HCEC 1CT (cell line): ENCODE results near the gene RXYLT1.

Experiments
- DNase-seq: peaks from one replicate; pipeline ENCODE4 v3.0.0-alpha.2; 2017

Gene RXYLT1

DNA sequence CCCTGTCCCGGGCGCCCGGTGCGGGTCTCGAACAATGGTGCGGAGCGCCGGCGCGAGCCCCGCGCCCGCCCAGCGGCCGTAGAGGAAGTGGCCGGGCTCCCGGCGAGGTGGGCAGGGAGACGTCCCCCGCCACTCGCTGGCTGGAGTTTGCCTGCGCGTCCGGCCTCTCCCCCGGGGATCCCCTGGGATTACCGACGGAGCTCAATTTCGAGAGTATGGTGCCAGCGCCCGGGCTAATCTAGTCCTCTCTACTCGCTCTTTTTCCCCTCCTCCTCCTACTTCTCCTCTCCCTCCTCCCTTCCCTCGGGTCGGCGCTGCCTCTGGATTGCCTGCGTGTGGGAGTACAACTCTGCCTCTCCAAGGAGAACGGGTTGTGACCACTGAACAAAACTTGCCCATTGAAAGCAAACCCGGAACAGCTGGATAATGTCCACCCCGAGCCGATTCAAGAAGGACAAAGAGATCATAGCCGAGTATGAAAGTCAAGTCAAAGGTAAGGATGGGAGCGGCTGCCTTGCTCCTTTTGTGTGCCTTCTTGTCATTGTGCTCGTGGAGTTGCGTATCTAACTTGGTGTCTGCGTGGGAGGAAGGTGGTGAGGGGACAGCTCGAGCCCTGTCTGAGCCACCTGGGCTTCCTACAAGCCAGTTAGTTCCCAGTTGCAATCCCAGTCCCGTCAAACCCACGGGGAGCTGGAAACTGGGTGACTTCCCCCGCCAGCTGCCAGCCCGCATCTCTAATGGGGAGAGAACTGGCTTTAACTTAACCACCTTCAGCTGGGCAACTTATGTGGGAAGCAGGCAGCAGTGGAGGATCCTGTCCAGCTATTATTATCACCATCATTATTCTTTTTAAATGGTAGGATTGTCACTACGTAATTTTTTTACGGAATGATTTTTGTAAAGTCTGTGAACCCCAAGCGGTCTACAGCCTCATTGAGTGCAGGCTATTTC lies 65.0 kb downstream of the RXYLT1 start, which contains the start of gene SRGAP1:
TSS of gene SRGAP1 (plus strand) at position 310 of the 951 bp plus-strand sequence. CDS start at position 427, 117 bp downstream.
- peak; percentile 73 for DNase-seq

DNA sequence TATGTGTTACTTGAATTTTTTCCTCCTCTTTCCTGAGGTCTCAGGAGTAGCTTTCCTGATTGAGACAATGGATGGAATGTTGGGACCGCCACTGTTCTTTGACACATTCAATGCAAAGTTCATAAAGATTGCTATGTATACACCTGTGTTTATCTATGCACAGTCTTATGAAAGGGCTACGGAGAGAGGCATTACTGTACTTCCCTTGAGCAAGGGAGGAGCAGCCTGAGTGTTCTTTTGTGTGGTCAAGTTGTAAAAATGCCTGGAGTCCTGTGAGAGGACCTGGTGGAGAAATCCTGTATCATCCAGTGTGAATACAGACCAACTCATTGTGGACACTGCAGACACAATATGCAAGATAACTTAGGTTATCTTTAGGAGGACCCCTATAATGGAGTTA lies 66.0 kb downstream of the RXYLT1 start:
- DNase-seq = peak; percentile 59

DNA sequence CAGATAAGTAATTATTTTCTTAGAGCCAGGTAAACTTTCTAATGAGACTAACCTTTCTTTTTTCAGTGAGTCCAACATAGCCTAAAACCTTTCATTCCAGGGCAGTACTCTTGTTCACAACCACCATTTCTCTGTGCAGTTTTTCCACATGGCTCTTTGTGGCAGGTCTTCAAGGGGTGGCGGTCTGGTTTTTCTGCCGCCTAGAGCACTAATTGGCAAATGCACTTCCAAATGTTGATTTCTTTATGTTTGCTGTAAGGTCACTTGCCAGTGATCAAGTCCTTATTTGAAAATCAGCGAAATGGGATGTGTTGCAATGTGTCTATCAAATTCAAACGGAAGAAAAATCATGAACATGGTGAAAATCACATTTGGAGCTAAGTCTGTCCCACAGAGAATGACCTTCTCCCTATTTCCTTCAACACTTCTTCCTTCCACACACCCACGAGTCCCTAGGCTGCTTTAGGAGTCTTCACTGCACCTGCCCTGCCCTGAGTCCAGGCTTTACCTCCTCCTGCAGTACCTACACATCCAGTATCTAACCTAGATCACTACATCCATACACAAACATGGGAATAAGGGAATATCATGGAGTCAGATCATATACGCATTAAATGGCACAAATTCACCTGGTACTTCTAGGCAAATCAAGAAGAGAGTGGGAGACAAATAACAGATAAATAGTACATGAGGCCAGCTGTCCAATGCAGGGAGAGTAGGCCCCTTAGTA lies 66.7 kb downstream of the RXYLT1 start:
- DNase-seq = no peak

- DNase-seq = no peak
Observed at GRCh38 chr12:63848450-63848849, 68.7 kb downstream of the RXYLT1 start.

DNA sequence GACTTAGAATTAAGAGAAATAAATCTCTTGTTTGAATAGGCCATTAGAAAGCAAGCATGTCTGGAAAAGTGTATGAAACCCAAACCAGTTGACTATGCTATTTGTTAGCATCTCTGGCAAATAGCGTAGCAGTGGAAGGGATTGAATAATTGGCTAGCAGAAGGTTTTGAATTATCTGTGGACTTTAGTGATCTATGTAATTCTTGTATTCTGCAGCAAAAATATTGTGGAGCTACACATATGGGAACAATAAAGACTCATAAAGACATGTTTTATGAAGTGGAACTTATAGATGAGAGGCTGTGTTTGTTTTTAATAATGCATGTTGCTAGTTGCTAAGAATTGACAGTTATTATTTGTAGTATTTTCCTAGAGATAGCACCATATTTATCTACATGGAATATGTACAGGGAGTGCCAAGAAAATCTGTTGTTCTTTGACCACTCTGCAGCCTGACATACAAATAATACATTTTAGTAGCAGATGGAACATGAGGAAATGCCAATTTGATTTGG lies 69.5 kb downstream of the RXYLT1 start:
- no peak for DNase-seq

DNA sequence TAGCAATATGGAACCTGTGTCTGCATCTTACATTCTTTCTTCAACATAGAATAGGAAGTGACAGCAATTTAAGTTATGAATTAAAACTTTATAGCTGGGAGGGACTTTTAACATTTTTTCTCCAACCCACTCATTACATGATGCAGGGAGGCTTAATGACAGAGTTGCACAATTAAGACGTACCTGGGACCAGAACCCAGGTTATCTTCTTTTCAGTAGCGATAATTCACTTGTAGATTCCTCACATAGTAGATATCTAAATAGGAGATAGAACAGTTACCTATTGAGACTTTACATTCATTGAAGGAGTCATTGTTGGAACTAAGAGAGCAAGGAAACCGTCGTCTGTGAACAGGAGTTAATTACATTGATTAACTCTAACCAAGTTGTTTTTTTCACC lies 69.9 kb downstream of the RXYLT1 start:
- DNase-seq = no peak

GRCh38 chr12:63853978-63854377 lies 74.3 kb downstream of the RXYLT1 start:
- DNase-seq = no peak

- no peak for DNase-seq
Observed at GRCh38 chr12:63855299-63855698, 75.6 kb downstream of the RXYLT1 start.

GRCh38 chr12:63857771-63858670 lies 78.3 kb downstream of the RXYLT1 start:
- no peak for DNase-seq
